Astrocyte of the hippocampus (primary cell): ENCODE measurements around the gene FSTL3.
A peak's percentile ranks its signal among the peaks of the same experiment; 100 is the strongest.
"Not testable (repeated sequence)": the region's sequence is repeated elsewhere in the genome, so short reads cannot be mapped to it uniquely, and the experiment has no call there.

Source experiments
- DNase-seq: peaks from one replicate; pipeline ENCODE4 v3.0.0; 2011; ENCODE audit warnings: low read depth, low spot score

The FSTL3 gene

GRCh38 chr19:681029-682019, 5.1 kb downstream of the FSTL3 start:
- DNase-seq = no peak

DNA sequence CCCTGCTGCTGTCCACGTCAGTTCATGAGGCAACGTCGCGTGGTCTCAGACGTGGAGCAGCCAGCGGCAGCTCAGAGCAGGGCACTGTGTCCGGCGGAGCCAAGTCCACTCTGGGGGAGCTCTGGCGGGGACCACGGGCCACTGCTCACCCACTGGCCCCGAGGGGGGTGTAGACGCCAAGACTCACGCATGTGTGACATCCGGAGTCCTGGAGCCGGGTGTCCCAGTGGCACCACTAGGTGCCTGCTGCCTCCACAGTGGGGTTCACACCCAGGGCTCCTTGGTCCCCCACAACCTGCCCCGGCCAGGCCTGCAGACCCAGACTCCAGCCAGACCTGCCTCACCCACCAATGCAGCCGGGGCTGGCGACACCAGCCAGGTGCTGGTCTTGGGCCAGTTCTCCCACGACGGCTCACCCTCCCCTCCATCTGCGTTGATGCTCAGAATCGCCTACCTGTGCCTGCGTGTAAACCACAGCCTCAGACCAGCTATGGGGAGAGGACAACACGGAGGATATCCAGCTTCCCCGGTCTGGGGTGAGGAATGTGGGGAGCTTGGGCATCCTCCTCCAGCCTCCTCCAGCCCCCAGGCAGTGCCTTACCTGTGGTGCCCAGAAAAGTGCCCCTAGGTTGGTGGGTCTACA, 6.6 kb downstream of the FSTL3 start:
- no peak for DNase-seq

DNA sequence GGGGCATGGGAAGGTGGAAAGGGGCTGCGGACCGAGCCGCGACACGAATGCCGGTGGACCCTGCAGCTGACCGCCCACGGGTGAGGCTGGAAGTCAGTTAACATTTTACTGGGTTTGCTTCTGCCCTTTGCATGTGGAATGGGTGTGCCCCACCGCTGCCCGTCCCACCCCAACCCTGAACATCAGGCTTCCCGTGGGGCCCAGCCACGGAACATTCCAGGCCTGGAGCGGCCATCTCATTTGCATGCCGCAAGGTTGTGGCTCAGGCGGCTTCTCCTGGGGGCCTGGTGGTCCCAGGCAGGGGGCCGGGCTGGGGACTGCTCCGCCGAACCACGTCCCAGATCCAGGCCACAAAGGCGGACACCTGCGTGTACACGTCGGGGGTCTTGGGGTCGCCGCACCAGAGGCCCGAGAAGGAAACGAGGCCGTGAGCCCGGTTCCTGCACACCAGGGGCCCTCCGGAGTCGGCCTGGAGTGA, 9.3 kb downstream of the FSTL3 start:
- no peak for DNase-seq

DNA sequence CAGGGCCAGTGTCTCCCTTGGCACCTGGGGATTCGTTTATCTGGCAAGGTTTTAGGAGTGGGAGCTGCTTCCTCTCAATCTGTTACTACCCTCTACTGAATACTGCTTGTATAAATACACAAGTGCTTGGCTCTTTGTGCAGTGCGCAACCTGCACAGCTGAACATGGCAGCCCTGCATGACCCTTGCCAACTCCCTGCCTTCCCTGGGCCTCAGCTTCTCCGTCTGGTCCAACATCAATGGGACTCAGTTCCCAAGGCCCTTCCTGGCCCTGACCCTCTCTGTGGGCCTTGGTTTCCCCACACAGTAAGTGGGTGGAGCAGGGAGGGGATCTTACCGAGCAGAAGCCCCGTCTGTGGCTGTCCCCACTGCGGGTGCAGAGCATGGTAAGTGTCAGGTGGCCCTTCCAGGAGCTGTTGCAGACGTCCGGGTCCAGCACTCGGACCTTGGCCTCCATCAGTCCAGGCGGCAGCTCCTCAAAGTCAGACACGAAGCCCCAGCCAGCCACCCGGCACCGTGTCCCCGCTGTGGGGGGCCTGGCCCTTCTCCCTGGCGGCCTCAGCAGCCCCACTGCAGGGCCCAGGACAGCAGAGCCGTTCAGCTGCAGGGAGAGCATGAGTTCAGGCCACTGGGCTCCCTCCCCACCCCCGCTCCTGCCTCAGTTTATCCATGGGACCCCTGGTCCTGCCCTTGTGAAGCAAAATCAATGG, 10.6 kb downstream of the FSTL3 start:
- DNase-seq = no peak

DNA sequence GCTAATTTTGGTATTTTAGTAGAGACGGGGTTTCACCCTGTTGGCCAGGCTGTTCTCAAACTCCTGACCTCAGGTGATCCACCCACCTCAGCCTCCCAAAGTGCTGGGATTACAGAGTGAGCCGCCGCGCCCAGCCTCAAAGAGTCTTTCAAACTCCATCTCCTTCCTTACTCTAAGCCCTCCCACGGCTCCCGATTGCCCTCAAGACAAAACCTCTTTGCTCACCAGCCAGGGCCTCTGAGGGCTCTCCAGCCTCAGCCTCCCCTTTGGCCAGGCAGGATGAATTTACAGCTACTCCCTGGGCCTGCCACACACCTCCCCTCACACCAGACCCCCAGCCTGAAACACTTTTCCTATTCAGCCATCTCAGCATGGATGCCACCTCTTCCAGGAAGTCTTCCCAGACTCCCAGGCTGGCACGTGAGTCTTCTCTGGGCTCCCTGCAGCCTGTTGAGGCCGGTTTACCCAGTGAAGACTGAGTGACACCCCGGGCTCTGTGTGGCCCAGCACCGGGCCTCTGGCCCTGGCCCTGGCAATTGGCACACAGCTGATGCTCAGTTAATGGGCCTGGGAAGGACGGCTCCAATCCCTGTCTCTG, 11.5 kb downstream of the FSTL3 start:
- DNase-seq = no peak

DNA sequence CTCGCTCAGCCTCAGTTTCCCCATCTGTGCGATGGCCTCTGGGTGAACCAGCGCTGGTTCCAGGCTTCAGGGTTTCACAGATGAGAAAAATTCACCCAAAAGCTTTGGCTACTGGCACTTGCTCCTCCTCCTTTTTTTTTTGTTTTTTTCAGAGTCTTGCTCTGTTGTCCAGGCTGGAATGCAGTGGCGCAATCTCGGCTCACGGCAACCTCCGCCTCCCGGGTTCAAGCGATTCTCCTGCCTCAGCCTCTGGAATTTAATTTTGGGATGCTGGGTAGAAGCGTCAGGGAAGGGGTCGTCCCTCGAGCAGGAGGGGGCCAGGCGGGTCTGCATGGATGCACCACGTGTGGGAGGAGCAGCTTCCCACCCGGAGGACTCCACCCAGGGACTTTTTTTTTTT, 12.0 kb downstream of the FSTL3 start:
- no peak for DNase-seq

DNA sequence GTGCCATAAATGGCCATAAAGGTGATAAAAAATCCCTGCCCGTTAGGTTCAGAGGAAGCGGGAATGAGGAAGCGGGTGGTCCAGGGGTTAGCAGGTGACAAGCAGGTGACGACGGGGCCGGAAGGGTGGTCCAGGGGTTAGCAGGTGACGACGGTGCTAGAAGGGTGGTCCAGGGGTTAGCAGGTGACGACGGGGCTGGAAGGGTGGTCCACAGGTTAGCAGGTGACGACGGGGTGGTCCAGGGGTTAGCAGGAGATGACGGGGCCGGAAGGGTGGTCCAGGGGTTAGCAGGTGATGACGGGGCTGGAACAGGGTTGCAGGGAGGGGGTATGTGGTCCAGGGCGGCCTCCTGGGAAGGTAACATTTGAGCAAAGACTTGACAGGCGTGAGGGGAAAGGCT, 12.8 kb downstream of the FSTL3 start:
- DNase-seq = no peak

DNA sequence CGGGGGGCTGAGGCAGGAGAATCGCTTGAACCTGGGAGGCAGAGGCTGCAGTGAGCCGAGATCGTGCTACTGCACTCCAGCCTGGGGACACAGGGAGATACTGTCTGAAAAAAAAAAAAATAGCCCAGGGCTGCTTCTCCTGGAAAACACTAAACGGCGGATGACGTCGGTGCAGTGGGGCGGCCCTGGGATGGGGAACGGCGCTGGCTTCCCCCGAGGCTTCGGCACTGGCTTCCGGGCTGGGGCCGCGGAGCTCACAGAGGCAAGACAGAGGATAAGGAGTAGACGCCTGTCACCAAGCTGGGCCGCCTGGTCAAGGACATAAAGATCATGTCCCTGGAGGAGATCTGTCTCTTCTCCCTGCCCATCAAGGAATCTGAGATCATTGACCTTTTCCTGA, 14.0 kb downstream of the FSTL3 start:
- DNase-seq = no peak

GRCh38 chr19:694481-695351, 18.5 kb downstream of the FSTL3 start:
- DNase-seq = no peak

GRCh38 chr19:695352-695949, 19.3 kb downstream of the FSTL3 start, which contains the start of gene PRSS57:
PRSS57 (minus strand) TSS chr19:695452; CDS start chr19:695430, 22 bp downstream.
- no peak for DNase-seq

DNA sequence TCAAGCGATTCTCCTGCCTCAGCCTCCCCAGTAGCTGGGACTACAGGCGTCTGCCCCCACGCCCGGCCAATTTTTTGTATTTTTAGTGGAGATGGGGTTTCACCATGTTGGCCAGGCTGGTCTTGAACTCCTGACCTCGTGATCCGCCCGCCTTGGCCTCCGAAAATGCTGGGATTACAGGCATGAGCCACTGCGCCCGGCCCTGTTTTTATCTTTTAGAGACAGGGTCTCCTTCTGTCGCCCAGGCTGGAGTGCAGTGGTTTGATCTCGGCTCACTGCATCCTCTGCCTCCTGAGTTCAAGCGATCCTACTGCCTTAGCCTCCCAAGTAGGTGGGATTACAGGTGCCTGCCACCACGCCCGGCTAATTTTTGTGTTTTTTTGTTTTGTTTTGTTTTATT, 22.3 kb downstream of the FSTL3 start:
- DNase-seq = not testable (repeated sequence)

DNA sequence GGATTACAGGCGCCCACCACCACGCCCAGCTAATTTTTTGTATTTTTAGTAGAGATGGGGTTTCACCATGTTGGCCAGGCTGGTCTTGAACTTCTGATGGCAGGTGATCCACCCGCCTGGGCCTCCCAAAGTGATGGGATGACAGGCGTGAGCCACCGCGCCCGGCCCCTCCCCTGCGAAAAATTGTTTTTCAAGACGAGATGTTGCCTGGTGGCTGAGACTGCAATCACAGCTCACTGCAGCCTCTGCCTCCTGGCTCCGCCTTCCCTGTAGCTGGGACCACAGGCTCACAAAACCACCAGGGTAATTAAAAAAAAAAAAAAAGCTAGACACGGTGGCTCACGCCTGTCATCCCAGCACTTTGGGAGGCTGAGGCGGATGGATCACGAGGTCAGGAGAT, 23.7 kb downstream of the FSTL3 start:
- not testable (repeated sequence) for DNase-seq

- DNase-seq = not testable (repeated sequence)
Measured at GRCh38 chr19:702847-703246, 26.7 kb downstream of the FSTL3 start.

DNA sequence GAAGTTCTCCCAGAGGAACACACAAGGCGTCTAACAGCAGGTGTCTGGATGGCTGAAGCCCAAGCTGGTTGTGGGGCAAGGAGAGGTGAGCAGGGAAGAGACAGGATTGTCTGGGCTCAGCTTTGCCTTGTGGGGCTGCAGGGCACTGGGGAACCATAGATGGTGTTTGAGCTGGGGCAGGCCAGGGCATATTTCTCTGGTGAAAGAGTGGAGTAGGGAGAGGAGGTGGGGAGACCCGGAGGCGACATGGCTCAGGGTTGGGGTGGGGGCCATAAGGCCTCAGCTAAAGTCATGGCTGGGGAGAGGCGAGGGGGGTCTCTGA, 27.1 kb downstream of the FSTL3 start:
- no peak for DNase-seq

GRCh38 chr19:703651-704446, 27.7 kb downstream of the FSTL3 start:
- peak; percentile 54 for DNase-seq

DNA sequence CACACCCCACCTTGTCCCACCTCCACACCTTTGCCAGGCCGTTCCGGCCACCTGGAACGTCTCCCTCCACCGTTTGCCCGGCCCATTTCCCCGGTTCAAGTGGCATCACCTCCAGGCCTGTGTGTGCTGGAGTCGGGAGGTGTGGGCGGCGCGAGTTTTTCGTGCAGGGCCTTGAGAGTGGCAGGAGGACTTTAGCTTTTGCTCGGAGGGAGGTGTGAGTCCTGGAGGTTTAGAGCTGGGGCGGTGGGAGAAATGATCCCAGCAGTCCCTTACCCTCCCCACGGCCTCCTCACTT, 28.2 kb downstream of the FSTL3 start:
- no peak for DNase-seq

DNA sequence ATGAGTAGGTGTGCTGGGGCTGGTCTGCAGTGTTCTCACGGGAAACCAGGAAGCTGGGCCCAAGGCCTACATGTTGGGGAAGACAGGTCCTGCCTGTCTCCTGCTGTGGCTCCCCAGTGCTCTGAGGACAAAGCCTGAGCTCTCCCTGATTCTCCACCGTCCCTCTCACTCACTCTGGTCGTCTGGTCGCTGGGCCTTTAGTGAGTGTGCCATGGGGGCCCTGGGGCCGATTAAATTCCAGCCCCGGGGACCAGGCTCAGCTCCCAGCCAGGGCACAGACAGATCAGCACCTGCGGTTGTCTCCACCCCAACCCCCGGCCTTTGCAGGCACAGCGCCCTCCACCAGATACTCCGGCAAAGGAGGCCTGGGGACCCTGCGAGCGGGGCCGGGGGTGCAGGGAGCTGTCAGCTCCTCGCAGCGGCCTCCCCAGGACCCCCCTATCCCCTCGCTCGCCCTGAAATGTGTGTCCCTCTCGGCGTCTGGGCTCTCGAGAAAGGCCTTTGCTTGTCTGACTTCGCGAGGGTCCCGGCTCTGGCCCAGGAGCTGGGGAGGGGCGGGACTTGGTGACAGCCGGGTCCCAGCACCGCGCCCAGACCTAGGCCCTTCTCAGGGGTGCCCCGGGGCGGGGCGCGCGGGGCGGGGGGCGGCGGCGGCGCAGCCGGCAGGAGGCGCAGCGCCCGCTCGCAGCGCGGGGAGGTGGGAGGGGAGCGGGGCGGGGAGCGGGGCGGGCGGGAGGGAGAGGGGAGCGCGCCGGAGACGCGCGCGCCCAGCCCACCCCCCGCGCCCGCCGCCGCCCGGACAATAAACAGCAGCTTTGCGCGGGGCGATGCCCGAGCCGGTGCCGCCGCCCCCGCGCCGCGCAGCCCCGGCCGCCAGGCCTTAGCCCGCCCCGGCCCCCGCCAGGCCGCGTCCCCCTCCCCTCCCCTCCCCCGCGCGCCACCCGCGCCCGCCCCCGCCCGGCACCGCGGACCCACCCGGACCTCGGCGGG, 32.3 kb downstream of the FSTL3 start, which contains the start of gene PALM:
PALM (plus strand) TSS at position 782 of the 990 bp plus-strand sequence. CDS start 212 bp downstream, outside the sequence.
- DNase-seq = peak; percentile 72

DNA sequence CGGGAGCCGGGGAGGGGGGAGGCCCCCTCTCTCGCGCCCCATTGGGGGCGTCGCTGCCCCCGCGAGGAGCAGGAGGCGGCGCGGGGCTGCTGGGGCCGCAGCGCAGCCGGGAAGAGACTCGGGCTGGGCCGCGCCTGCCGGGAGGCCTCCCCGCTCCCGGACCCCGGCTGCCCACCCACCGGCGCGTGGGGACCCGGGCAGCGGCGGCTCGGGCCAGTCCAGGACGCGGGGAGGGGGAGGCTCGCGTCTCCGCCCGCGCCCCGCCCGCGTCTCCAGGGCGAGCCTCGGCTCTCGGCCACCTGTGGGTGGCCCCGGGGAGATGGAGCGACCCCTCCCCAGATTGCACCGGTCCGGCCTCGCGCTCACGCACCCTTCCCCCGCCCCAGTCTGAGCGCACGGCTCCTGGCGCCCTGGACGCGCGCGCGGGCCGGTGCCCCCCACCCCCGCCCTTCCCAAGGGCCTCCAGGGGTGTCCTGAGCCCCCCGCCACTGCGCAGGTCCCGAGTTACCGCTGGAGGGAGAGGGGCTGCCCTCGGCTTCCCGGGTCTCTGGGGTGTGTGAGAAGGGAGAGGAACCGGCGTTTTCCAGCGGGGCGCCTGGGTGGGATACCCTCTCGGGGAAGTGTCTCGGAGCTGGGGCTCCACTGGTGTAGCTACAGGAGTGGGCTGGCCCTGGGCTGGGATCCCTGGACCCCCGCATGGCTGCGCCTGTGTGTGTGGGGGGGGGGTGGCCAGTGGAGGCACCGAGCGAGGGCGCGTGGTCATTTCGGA, 33.2 kb downstream of the FSTL3 start:
- DNase-seq = peak; percentile 40
